ENCODE results near the gene OLFM2.

OLFM2 gene

GRCh38 chr19:9936326-9937000, at the start of gene OLFM2:
OLFM2 (minus strand) TSS chr19:9936515; CDS start chr19:9936366, 149 bp downstream.
- CTCF ChIA-PET, result interaction anchor here (1.9 to 2.1 kb wide), 2 partner anchors 63 to 91 kb away, joined by 10 to 16 read pairs; no protein-coding TSS in a partner anchor
- no peak for DNase-seq (ENCODE audit: low read depth, low spot score)
- TF ChIP-seq CTCF (IDR thresholded peaks at IDR 0.05; ENCODE audit: insufficient read depth, low read length, missing control alignments), result no peak
- H3K4me3 ChIP-seq (ENCODE audit: low read depth, low read length), result peak within 1 kb of the TSS; percentile 63
- POLR2A ChIA-PET, result no interaction called here

GRCh38 chr19:9981406-9982260, 45.3 kb upstream of the OLFM2 start:
- POLR2A ChIA-PET, result no interaction called here

GRCh38 chr19:9972103-9972502, 35.8 kb upstream of the OLFM2 start:
- ChIA-PET POLR2A (no interaction called here), CTCF (interaction anchor here (0.9 kb wide), 1 partner anchor 28 kb away, joined by 3 read pairs; no protein-coding TSS in a partner anchor)
- H3K4me3 ChIP-seq (ENCODE audit: low read depth, low read length), result no peak overlapping the region
- no peak for TF ChIP-seq CTCF (IDR thresholded peaks at IDR 0.05; ENCODE audit: insufficient read depth, low read length, missing control alignments)
- no peak for DNase-seq (ENCODE audit: low read depth, low spot score)

More at GRCh38 chr19:9981406-9982260, 45.3 kb upstream of the OLFM2 start:
- TF ChIP-seq CTCF (IDR thresholded peaks at IDR 0.05; ENCODE audit: insufficient read depth, low read length, missing control alignments), result no peak
- no peak for DNase-seq (ENCODE audit: low read depth, low spot score)
- no peak overlapping the region for H3K4me3 ChIP-seq (ENCODE audit: low read depth, low read length)
- CTCF ChIA-PET, result interaction anchor here (0.8 to 13.1 kb wide), 2 partner anchors 18 kb away, joined by 3 to 147 read pairs; no protein-coding TSS in a partner anchor

GRCh38 chr19:9971166-9971897, 35.0 kb upstream of the OLFM2 start:
- TF ChIP-seq CTCF (IDR thresholded peaks at IDR 0.05; ENCODE audit: insufficient read depth, low read length, missing control alignments), result no peak
- no peak for DNase-seq (ENCODE audit: low read depth, low spot score)
- POLR2A ChIA-PET, result no interaction called here
- no peak overlapping the region for H3K4me3 ChIP-seq (ENCODE audit: low read depth, low read length)
- CTCF ChIA-PET, result interaction anchor here (1.6 kb wide), 1 partner anchor 29 kb away, joined by 4 read pairs; no protein-coding TSS in a partner anchor

GRCh38 chr19:9970481-9970880, 34.2 kb upstream of the OLFM2 start:
- POLR2A ChIA-PET, result no interaction called here
- no peak for DNase-seq (ENCODE audit: low read depth, low spot score)
- CTCF ChIA-PET, result interaction anchor here (1.6 kb wide), 1 partner anchor 30 kb away, joined by 4 read pairs; no protein-coding TSS in a partner anchor
- TF ChIP-seq CTCF (IDR thresholded peaks at IDR 0.05; ENCODE audit: insufficient read depth, low read length, missing control alignments), result no peak
- H3K4me3 ChIP-seq (ENCODE audit: low read depth, low read length), result no peak overlapping the region
